Keratinocyte (primary cell): ENCODE data around the gene BNIP3. TPM values are rescaled to one million over a fixed set of nuclear protein-coding genes. Genes with fewer than 3 reads are reported as not detected.

Source experiments
- polyA plus RNA-seq, 5 experiments: library from polyadenylated mRNA; depleted of rRNA in 3 of 5; stranded (reverse) in 3 of 5; stranded (forward) in 1 of 5; unstranded in 1 of 5; fragments of >200 nt; gene quantifications; 1 replicate in 1 of 5; 2 replicates in 3 of 5; 3 replicates in 1 of 5; pipeline versions ENCODE4 v1.2.1 to v1.2.3, GENCODE V29; 2011 to 2012; ENCODE audit warnings: missing spikeins in 2 of 5, low read depth in 1 of 5, low replicate concordance in 1 of 5

Gene BNIP3
- polyA plus RNA-seq, 1 donor (not counting 4 experiments of a cell fraction or from before 2014, with no cell fraction given): 77.9 TPM

Other genes with a start within 250 kb of the BNIP3 start
- 37.7 to 49.1 TPM (median 42.4 TPM) in 3 replicates for gene PPP2R2D, start 80.9 kb downstream of the BNIP3 start, polyA plus RNA-seq
- gene JAKMIP3, start 84.0 kb upstream of the BNIP3 start, polyA plus RNA-seq: 0.02 to 0.06 TPM (median 0.05 TPM) in 3 replicates
- gene DPYSL4, start 205.0 kb upstream of the BNIP3 start, polyA plus RNA-seq: 7.4 to 10.0 TPM (median 8.6 TPM) in 3 replicates